Uterus (tissue), 2 donors: ENCODE data around the gene STAT2.

Experiments
- POLR2A ChIP-seq, 2 donors: fragments of 450-650 bp; IDR thresholded peaks; one replicate each; pipeline ENCODE4 v1.6.1; 2016; ENCODE audit warnings: antibody characterized with exemption in 2 of 2, mild to moderate bottlenecking in 1 of 2, moderate library complexity in 1 of 2
- TF ChIP-seq, protein P1 (sequence below), 4 experiments: fragments of 200-600 bp in 2 of 4; fragments of 450-650 bp in 2 of 4; sonication (generic) in 2 of 4; IDR thresholded peaks; one replicate each; pipeline ENCODE4 v1.5.1; 2016 to 2019; ENCODE audit warnings: antibody characterized with exemption in 4 of 4, mild to moderate bottlenecking in 2 of 4, moderate library complexity in 1 of 4

DNA sequence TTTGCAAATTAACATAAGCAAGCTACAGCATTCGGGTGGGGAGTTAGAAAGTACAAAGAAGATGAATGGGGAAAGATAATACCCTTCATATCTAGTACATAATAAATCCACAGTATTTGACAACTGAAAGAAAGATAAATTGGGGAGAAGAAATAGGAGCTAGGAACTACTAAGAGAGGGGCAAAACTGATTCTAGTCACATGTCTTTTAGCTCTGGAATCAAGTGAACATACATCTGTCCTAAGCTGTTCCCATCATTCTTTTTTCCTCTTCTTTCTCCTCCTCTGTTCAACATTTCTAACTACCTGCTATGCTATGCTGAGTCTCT lies 18.0 kb upstream of the STAT2 start:
- TF ChIP-seq, protein P1, sequence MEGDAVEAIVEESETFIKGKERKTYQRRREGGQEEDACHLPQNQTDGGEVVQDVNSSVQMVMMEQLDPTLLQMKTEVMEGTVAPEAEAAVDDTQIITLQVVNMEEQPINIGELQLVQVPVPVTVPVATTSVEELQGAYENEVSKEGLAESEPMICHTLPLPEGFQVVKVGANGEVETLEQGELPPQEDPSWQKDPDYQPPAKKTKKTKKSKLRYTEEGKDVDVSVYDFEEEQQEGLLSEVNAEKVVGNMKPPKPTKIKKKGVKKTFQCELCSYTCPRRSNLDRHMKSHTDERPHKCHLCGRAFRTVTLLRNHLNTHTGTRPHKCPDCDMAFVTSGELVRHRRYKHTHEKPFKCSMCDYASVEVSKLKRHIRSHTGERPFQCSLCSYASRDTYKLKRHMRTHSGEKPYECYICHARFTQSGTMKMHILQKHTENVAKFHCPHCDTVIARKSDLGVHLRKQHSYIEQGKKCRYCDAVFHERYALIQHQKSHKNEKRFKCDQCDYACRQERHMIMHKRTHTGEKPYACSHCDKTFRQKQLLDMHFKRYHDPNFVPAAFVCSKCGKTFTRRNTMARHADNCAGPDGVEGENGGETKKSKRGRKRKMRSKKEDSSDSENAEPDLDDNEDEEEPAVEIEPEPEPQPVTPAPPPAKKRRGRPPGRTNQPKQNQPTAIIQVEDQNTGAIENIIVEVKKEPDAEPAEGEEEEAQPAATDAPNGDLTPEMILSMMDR (IDR thresholded peaks at IDR 0.05): no peak
- no peak for TF ChIP-seq POLR2A (IDR thresholded peaks at IDR 0.05)
